ENCODE data around the gene ODAPH.
"Not testable (repeated sequence)": the region's sequence is repeated elsewhere in the genome, so short reads cannot be mapped to it uniquely, and the experiment has no call there.

ODAPH gene, protein sequence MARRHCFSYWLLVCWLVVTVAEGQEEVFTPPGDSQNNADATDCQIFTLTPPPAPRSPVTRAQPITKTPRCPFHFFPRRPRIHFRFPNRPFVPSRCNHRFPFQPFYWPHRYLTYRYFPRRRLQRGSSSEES

DNA sequence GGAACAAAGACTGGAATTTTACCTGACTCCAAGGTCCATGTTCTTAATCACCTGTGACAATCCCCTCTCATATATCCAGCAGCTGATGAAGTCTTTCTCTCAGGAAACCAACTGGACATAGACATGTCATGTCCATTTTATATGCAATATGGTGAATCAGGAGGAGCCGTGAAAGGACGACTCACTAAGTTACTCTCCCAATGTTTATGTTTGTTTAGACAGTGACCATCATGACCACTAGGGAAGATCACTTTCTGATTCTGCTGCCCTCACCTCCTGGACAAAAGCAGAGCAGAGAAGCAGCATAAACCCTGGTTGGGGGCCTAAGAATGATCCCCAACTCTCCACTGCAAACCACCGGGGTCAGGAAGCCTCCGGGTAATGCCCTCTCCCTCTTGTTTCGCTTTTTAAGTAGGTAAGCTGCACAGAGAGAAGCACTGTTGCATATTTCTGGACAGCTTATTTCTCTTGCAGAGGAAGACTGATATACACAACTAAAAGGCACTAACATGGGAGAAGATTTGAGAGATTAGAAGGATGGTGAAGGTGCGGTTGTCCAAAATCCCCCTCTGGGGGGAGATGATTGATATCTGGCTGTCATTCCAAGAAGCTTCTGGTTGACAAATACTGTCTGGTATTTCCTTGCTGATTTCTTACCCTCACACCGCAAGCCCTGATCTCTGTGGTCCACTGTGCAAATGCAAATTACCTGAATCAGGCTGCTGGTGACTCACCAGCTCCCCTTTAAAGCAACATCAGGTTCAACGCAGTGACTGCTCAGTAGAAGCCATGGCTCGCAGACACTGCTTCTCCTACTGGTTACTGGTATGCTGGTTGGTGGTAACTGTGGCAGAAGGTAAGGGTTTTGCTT, at the start of gene ODAPH:
Gene ODAPH, plus strand, starts transcription at position 773 of the 871 bp plus-strand sequence. Its CDS starts 17 bp downstream, at position 790.
- DNase-seq (ENCODE audit: low read depth), result no peak
- no peak within 1 kb of the TSS for H3K4me3 ChIP-seq (ENCODE audit: low read depth, low read length)
- TF ChIP-seq MYC (IDR thresholded peaks at IDR 0.05; ENCODE audit: low read depth, low read length) (no peak), POLR2A (IDR thresholded peaks at IDR 0.05; ENCODE audit: extremely low read depth, insufficient read length) (no peak)
- TF ChIP-seq, protein P1, sequence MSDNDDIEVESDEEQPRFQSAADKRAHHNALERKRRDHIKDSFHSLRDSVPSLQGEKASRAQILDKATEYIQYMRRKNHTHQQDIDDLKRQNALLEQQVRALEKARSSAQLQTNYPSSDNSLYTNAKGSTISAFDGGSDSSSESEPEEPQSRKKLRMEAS (IDR thresholded peaks at IDR 0.05; ENCODE audit: low read depth, low read length), result no peak
- TF ChIP-seq, protein P2, sequence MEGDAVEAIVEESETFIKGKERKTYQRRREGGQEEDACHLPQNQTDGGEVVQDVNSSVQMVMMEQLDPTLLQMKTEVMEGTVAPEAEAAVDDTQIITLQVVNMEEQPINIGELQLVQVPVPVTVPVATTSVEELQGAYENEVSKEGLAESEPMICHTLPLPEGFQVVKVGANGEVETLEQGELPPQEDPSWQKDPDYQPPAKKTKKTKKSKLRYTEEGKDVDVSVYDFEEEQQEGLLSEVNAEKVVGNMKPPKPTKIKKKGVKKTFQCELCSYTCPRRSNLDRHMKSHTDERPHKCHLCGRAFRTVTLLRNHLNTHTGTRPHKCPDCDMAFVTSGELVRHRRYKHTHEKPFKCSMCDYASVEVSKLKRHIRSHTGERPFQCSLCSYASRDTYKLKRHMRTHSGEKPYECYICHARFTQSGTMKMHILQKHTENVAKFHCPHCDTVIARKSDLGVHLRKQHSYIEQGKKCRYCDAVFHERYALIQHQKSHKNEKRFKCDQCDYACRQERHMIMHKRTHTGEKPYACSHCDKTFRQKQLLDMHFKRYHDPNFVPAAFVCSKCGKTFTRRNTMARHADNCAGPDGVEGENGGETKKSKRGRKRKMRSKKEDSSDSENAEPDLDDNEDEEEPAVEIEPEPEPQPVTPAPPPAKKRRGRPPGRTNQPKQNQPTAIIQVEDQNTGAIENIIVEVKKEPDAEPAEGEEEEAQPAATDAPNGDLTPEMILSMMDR (IDR thresholded peaks at IDR 0.05; ENCODE audit: low read depth, low read length), result no peak

DNA sequence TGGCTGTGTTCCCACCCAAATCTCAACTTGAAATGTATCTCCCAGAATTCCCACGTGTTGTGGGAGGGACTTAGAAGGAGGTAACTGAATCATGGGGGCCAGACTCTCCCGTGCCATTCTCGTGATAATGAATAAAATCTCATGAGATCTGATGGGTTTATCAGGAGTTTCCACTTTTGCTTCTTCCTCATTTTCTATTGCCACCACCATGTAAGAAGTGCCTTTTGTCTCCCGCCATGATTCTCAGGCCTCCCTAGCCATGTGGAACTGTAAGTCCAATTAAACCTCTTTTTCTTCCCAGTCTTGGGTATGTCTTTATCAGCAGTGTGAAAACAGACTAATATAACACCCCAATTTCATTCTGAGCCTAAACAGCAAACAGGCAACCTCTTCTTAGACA, 46.3 kb upstream of the ODAPH start:
- not testable (repeated sequence) for H3K4me3 ChIP-seq (ENCODE audit: low read depth, low read length); DNase-seq (ENCODE audit: low read depth)

DNA sequence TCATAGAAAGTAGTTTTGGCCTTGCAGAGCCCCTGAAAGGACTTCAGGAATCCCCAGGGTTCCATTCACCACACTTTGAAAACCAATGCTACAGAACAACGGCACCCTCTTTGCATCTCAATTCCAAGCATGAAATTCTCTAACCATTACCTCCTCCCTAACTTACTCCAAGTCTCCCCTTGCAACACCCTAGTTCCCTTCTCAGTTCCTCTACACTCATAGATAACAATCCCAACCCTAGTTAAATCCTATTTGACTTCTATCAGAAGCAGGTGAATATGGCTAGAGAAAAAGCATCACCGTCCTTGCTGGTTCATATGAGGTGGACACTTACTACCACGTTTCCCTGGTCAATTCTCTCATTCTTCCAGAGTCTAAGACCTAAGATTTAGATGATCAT, 44.0 kb upstream of the ODAPH start:
- peak; percentile 19 for DNase-seq (ENCODE audit: low read depth)
- TF ChIP-seq POLR2A (IDR thresholded peaks at IDR 0.05; ENCODE audit: extremely low read depth, insufficient read length) (no peak), MYC (IDR thresholded peaks at IDR 0.05; ENCODE audit: low read depth, low read length) (no peak)
- TF ChIP-seq, protein P2 (IDR thresholded peaks at IDR 0.05; ENCODE audit: low read depth, low read length), result no peak
- TF ChIP-seq, protein P1 (IDR thresholded peaks at IDR 0.05; ENCODE audit: low read depth, low read length), result no peak
- peak overlapping the region; percentile 95 for H3K4me3 ChIP-seq (ENCODE audit: low read depth, low read length)

DNA sequence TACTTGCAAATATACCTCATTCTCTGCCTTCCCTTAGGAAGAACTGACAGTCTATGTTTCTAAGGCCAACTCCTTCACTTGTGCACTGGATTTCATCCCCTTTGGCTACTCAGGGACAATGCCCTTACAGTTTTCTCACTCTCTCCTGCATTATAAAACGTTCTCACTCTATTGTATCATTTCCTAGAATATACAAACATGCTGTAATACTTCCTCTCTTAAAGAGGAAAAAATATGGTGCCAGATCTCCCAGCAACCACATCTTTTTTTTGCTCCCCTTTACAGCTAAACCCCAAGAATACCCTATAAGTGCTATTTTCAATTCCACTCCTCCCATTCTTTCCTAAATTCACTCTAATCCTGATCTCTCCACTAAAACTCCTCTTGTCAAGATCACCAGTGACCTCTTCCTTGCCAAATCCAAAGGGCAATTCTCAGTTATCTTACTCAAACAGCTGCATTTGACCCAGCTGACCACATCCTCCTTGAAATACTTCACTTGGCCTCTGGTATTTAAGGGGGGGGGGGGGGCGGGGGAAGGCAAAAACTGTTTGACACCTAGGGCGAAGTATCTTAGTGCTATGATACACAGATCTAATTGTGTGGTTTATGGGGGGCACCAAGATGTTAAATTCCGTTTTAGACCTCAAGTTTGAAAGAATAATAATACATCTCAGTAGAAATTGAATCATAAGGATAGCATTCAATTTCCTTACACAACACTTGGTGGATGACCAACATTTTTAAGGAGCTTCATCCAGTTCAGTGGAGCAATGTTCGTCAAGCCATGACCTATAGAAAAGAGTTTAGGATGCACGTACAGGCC, 43.3 kb upstream of the ODAPH start:
- TF ChIP-seq, protein P1 (IDR thresholded peaks at IDR 0.05; ENCODE audit: low read depth, low read length), result no peak
- TF ChIP-seq POLR2A (IDR thresholded peaks at IDR 0.05; ENCODE audit: extremely low read depth, insufficient read length) (no peak), MYC (IDR thresholded peaks at IDR 0.05; ENCODE audit: low read depth, low read length) (no peak)
- TF ChIP-seq, protein P2 (IDR thresholded peaks at IDR 0.05; ENCODE audit: low read depth, low read length), result no peak
- peak; percentile 79 for DNase-seq (ENCODE audit: low read depth)
- peak overlapping the region; percentile 95 for H3K4me3 ChIP-seq (ENCODE audit: low read depth, low read length)

DNA sequence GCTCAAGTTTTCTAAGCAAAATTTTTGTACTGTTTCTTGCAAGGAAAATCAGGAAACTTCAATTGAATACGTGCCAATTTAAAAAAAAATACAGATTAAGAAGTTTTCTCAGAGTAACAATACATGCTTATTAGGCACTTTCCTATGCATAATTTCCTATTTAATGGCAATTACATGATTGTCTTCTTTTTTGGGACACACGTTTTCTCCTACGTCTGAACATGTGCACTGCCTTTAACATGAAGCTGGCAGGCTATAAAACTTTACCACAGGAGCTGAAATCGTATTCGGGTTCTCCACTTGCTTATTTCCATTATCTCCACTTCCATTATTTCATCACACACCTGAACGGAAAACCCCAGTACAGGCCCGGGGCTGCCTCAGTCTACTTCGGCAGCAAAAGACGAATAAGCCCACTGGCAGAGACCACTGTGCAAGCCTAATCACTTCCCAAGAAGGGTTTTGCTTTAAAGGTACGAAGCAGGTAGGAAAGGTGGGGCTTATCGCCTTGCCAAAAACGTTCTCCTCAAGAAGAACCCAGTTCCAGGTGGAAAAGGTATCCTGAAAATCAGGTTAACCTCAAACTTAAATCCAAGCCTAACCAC, 42.2 kb upstream of the ODAPH start:
- DNase-seq (ENCODE audit: low read depth), result no peak

More for the DNA sequence above, 42.2 kb upstream of the ODAPH start:
- TF ChIP-seq MYC (IDR thresholded peaks at IDR 0.05; ENCODE audit: low read depth, low read length), result no peak; the same call in 1 of the 2 replicates
- TF ChIP-seq, protein P1 (IDR thresholded peaks at IDR 0.05; ENCODE audit: low read depth, low read length), result peak; percentile 60
- no peak for TF ChIP-seq POLR2A (IDR thresholded peaks at IDR 0.05; ENCODE audit: extremely low read depth, insufficient read length)
- TF ChIP-seq, protein P2 (IDR thresholded peaks at IDR 0.05; ENCODE audit: low read depth, low read length), result no peak
- peak overlapping the region; percentile 95 for H3K4me3 ChIP-seq (ENCODE audit: low read depth, low read length)
